GM15510 (cell line): ENCODE results near the gene TM7SF2.

Experiments used
- POLR2A ChIP-seq: IDR thresholded peaks from 3 replicates; pipeline ENCODE4 v1.6.1; 2011; ENCODE audit warnings: borderline replicate concordance; ENCODE audit not compliant: insufficient read length; ENCODE audit errors: extremely low read depth

The TM7SF2 gene

DNA sequence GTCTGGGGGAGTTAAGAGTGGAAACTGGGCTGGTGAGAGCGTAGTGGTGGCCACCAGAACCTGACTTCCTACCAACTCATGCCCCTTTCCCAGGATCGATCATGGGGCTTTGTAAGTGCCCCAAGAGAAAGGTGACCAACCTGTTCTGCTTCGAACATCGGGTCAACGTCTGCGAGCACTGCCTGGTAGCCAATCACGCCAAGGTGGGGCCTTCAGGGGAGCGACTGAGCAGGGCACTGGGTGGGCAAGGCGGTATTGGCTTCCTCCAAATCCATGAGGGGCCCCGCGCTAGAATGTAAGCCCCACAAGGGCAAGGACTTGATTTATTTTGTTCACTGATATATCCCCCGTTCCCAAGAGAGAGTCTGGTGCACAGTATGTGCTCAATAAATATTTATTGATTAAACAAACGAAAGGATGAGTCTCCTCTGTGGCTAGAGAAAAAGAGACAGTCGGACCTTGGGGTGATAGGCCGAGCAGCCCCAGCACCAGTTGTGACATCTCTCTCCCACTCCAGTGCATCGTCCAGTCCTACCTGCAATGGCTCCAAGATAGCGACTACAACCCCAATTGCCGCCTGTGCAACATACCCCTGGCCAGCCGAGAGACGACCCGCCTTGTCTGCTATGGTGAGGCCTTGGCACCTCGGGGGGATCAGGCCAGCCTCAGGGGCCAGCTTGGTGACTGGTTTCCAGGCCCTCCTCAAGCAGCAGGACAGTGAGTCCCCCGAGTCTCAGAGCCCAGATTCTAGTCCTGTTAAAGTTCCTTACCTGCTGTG lies 26.9 kb upstream of the TM7SF2 start:
- TF ChIP-seq POLR2A, result no peak

DNA sequence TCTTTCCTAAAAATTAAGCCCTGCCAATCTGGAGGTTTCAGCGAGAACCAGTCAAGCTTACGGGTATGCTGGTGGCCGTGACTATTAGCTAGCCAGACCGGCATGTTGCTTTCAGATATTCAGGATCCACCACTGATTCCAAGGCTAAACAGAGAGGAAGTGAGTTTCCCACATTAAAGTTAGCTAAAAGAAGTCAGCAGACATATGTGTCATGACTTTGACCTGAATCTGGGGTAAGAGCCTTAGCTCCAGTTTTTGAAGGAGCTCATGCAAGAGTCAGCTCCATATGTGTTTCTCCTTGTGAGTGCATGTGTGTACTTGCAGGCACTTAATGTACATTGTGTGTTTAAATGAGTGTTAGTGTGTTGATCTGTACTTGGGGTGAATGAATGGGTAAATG lies 26.2 kb upstream of the TM7SF2 start:
- no peak for TF ChIP-seq POLR2A

DNA sequence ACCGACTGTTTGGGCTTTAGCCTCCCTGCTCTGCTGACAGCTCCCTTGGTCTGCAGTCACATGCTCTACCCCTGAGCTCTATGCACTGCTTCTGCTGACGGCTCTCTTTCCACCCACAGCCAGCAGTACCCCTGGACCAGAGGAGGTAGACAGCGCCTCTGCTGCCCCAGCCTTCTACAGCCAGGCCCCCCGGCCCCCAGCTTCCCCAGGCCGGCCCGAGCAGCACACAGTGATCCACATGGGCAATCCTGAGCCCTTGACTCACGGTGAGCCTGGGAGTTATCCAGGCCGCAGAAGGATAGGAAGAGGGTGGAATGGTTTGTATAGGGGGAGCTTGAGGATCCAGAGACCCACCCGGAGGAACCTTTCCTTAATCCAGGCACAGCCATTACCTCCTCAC lies 24.9 kb upstream of the TM7SF2 start:
- TF ChIP-seq POLR2A, result no peak

DNA sequence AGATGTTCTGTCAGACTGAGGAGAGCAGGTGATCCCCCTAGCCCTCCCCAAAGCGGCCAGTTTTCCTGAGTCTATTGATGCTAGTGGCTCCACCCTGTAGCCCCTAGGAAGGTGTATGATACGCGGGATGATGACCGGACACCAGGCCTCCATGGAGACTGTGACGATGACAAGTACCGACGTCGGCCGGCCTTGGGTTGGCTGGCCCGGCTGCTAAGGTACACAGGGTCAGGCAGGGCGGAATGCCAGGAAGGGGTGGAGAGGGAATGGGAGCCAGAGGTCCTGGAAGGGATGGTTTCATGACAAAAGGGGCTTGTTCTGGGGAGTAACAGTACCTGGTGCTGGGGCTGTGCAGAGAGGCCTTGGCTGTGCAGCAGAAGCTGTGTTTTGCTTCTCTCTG lies 24.5 kb upstream of the TM7SF2 start:
- no peak for TF ChIP-seq POLR2A

DNA sequence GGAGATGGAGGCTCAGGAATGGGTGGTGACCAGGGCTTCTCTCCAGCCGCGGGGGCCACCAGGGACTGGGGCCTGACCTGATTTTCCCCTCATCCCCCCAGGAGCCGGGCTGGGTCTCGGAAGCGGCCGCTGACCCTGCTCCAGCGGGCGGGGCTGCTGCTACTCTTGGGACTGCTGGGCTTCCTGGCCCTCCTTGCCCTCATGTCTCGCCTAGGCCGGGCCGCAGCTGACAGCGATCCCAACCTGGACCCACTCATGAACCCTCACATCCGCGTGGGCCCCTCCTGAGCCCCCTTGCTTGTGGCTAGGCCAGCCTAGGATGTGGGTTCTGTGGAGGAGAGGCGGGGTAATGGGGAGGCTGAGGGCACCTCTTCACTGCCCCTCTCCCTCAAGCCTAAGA lies 23.8 kb upstream of the TM7SF2 start:
- TF ChIP-seq POLR2A, result no peak

DNA sequence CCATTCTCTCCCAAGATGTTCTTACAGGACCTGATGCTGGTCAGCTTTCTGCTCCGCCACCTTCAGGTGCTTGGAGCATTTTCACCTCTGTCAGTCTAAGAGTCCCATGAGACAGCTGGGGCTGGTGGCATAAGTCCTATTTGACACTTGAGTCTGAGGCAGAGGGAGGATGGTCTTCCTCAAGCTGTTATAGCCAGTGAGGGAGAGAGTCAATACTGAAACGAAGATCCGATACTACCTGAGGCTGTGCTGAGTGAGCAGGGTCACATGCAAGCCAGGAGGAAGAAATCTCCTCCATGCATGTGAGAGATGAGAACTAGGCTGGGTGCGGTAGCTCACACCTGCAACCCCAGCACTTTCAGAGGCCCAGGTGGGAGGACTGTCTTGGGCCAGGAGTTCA lies 22.1 kb upstream of the TM7SF2 start:
- no peak for TF ChIP-seq POLR2A

DNA sequence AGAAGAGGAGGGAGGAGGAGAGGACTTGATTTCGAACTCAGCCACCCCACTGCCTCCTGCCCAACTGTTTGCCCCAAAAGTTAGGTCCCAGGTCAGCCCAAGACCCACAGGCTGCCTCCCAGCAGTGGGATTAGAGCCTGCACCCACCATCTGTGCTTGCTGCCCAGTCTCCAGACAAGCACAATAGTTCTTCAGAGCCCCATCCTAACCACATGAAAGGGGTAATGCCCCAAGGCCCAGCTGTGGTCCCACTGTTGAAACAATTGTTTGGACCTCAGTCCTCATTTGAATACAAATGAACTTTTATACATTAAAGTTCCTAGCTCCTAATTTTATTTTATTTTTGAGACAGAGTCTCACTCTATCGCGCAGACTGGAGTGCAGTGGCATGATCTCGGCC lies 21.0 kb upstream of the TM7SF2 start:
- no peak for TF ChIP-seq POLR2A

DNA sequence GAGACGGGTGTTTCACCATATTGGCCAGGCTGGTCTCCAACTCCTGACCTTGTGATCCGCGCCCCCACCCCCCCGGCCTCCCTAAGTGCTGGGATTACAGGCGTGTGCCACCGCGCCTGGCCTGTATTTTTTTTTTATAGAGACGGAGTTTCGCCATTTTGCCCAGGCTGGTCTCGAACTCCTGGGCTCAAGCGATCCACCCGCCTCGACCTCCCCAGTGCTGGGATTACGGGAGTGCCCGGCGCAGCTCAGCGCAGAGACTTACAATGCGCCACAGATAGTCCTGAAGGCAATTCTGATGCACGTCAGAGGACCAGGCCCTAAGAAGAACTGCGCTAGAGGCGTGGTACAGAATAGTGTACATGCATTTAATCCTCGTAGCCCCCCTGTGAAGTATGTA lies 16.2 kb upstream of the TM7SF2 start:
- no peak for TF ChIP-seq POLR2A

DNA sequence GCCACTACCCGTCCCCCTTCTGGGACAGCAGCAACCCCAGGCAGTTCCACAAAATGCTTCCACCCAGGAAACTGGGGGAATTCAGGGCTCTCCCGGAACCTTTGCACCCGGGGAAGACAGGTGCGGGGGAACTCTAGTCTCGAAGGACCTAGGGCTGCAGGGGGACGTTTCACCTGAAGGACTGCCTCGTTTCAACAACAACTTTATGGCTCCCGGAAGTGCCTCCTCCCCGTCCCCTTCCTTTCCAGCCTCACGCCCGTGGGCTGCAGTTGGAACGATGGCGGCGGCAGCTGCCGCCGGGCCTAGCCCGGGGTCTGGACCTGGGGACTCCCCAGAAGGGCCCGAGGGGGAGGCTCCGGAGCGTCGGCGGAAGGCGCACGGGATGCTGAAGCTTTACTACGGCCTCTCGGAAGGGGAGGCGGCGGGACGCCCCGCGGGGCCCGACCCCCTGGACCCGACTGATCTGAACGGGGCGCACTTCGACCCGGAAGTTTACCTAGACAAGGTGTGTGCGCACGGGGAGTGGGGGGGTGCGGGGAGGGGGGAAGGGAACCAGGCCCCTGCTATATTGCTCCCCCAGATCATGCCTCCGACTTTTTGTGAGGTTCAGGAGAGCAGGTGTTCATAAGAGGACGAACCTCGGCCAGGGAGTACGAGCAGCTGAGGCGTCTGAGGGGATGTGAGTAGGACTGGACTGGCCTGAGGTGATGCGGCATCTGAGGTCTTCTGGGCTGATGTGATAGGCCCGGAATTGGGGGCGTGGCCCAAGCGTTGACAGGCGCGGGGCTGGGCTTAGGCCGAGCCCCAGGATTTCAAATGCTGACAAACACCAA lies 15.5 kb upstream of the TM7SF2 start, which contains the start of gene VPS51:
TSS of gene VPS51 (plus strand) at position 241 of the 833 bp plus-strand sequence. CDS start at position 278, 37 bp downstream.
- peak; percentile 90 for TF ChIP-seq POLR2A

DNA sequence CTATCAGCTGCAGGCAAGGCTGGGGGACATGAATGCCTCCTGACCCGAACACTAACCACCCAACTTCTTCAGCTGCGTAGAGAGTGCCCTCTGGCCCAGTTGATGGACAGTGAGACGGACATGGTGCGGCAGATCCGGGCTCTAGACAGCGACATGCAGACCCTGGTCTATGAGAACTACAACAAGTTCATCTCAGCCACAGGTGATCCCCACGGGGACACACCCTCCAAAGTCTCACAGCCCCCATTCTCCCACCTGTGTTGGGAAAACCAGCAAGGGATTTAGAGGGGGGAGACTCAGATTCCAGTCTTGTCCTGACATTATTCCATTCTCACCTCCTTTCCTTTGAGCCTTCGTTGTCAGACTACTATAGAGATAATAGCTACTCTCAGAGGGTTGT lies 14.7 kb upstream of the TM7SF2 start:
- TF ChIP-seq POLR2A, result no peak

DNA sequence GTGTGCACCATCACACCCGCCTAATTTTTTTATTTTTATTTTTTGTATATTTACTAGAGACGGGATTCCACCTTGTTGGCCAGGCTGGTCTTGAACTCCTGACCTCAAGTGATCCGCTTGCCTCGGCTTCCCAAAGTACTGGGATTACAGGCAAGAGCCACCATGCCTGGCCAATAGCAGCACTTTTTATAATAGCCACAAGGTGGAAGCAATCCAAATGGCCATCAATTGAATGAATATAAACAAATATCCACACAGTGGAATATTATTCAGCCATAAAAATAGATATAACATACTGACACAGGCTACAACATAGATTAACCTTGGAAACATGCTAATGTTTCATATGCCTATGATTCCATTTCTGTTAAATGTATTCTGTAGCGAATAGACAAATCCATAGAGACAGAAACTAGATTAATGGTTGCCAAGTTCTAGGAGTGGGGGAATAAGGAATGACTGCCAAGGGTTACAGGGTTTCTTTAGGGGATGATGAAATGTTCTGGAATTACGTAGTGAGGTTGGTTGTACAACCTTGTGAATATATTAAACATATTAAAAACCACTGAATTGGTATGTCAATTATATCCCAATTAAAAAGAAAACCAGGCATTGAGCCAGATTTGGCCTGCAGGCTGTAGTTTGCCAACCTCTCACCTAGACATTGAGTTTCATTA lies 10.9 kb upstream of the TM7SF2 start:
- TF ChIP-seq POLR2A, result no peak

DNA sequence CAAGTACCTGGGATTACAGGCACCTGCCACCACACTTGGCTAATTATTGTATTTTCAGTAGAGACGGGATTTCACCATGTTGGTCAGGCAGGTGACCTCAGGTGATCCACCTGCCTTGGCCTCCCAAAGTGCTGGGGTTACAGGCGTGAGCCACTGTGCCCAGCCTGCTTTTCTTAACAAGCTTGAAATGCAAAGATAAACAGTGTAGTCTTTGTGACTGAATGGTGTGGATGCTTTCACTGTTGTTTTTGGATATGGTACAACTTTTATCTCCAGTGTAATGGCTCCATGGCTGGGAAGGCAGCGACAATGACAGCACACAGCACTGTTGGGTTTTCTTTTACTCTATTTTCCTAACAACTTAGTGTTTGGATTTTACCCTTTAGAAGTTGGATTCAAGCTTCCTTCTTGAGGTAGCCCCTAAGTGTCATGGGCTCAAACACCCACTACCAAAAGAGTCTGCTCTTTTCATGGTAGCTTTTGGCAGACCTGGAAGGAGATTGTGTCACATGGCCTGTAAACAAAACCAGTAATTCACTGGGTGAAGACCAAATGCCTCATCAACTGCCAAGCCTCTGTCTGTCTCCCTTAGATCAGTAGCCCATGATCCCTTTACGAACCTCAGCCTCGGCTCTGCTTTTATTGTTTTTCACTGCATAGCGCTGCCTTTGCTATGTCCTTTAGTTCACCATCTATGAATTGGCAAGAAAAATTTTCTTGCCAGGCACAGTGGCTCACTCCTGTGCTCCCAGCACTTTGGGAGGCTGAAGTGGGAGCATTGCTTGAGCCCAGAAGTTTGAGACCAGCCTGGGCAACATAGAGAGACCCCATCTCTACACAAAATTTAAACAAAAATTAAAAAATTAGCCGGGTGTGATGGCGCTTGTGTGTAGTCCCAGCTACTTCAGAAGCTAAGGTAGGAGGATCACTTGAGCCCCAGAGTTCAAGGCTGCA lies 9.3 kb upstream of the TM7SF2 start:
- no peak for TF ChIP-seq POLR2A

DNA sequence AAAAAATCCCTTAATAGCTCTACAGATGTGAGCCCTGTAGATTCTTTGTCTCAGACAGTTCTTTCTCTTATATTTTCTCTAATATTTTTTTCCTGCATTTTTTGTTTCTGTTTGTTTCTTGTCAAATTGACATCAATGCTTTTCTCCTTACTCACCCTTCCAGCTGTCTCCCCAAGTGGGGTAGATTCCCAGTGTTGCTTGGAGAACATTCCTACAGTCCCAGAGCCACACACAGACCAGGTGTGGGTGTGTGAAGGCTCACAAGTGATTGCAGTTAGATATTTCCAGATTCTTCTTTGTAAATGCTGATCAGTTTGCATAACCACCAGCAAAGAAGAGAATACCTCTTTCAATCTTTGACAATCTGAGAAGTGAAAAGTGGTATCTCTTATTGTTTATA lies 8.2 kb upstream of the TM7SF2 start:
- TF ChIP-seq POLR2A, result no peak

DNA sequence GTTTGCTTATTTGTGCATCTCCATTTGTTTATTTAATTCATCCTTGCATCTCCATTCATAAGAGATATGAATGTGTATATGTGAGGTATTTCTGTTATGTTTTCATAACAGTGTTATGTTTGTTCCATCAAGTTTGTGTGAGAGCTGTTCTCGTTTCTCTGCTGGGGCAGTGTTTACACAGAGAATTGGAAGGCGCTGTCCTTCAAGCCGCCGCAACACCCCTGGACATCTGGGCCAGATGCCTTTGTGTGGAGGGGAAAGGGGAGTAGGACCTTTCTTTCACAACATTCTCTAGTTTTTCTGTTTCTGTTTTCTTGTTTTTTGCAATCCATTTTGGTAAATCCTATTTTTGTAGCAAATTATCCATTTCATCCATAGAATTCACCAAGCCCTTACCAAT lies 7.0 kb upstream of the TM7SF2 start:
- TF ChIP-seq POLR2A, result no peak
